ENCODE data around the gene ANKRD65.

- no peak for TF ChIP-seq ZFX (IDR thresholded peaks at IDR 0.05)
- TF ChIP-seq CTCF (conservative IDR thresholded peaks at IDR 0.05), result no peak
Observed at GRCh38 chr1:1380860-1381259, 40.2 kb downstream of the ANKRD65 start.
